Measurements from ENCODE around the gene CDH4. TPM values are rescaled to one million over a fixed set of nuclear protein-coding genes. Genes with fewer than 3 reads are reported as not detected.

The CDH4 gene
- total and polyA plus RNA-seq, 2 donors (not counting 3 experiments of a cell fraction or from before 2014, with no cell fraction given), result 0.17 to 0.51 TPM

- H3K9me1 ChIP-seq (replicated peaks; ENCODE audit: control insufficient read depth, extremely low read depth, insufficient read depth, low read length), result no peaks in the 10 kb centered on the region
- dilution Hi-C loops (cut with MboI; ENCODE audit: extremely low pct_ligation_motif_present, low sequenced_read_pairs), result no loop called here
- ChIA-PET POLR2A (no interaction called here), CTCF (no interaction called here)
- H3K27me3 ChIP-seq (ENCODE audit: control insufficient read depth in 2 of 2, insufficient read depth in 2 of 2, low read length in 2 of 2), result no peaks in the 10 kb centered on the region
- H3K4me2 ChIP-seq (ENCODE audit: insufficient read depth, low read length), result no peak overlapping the region
- no peak for FAIRE-seq
- TF ChIP-seq MYC (IDR thresholded peaks at IDR 0.05; ENCODE audit: low read depth, low read length) (no peak), GATA2 (IDR thresholded peaks at IDR 0.05; ENCODE audit: insufficient read depth, insufficient read length, low read depth, low read length) (no peak), EZH2 (IDR thresholded peaks at IDR 0.05; ENCODE audit: borderline replicate concordance, low read depth, low read length, severe bottlenecking) (no peak), POLR2AphosphoS5 (IDR thresholded peaks at IDR 0.05; ENCODE audit: insufficient read depth, low read depth, low read length) (no peak), FOS (IDR thresholded peaks at IDR 0.05; ENCODE audit: borderline replicate concordance, insufficient read depth, low read length) (no peak), MAX (IDR thresholded peaks at IDR 0.05; ENCODE audit: insufficient read depth, insufficient read length) (no peak), CTCF (IDR thresholded peaks at IDR 0.05; ENCODE audit: extremely low read depth in 1 of 2, insufficient read depth in 1 of 2, low read depth in 1 of 2, low read length in 2 of 2) (no peak)
- no peaks in the 10 kb centered on the region for H4K20me1 ChIP-seq (replicated peaks; ENCODE audit: control insufficient read depth, extremely low read depth, insufficient read depth, low read length)
- DNase-seq (ENCODE audit: low read depth, low spot score), result no peak
- H3K4me3 ChIP-seq (replicated peaks in 1 of 3; ENCODE audit: insufficient read depth in 1 of 3, low read depth in 1 of 3, low read length in 3 of 3), result no peak overlapping the region
- no peak overlapping the region for H3K9ac ChIP-seq (replicated peaks; ENCODE audit: extremely low read depth, insufficient read depth, low read length)
- H3K4me1 ChIP-seq (ENCODE audit: control insufficient read depth, extremely low read depth, insufficient read depth, low read length), result no peaks in the 10 kb centered on the region
- no peak overlapping the region for H2AFZ ChIP-seq (ENCODE audit: low read depth, low read length)
- H3K9me3 ChIP-seq (replicated peaks; ENCODE audit: control insufficient read depth, insufficient read depth, low read length), result no peaks in the 10 kb centered on the region
- no TSS peak for BruUV-seq (replicated peaks)
- H3K36me3 ChIP-seq (ENCODE audit: control insufficient read depth in 2 of 2, extremely low read depth in 1 of 2, insufficient read depth in 2 of 2, low read length in 2 of 2), result no peaks in the 10 kb centered on the region
- H3K79me2 ChIP-seq (ENCODE audit: control insufficient read depth, insufficient read depth, low read length), result no peaks in the 10 kb centered on the region
- intact Hi-C loops (cut with micrococcal nuclease), result no loop called here
- H3K27ac ChIP-seq (ENCODE audit: insufficient read depth, low read depth, low read length), result no peak overlapping the region
These were observed 626.6 kb downstream of the CDH4 start for GRCh38 chr20:61878478-61879302.

Data from endothelial cell of umbilical vein (primary cell).